ENCODE results near the gene HIC2.

DNA sequence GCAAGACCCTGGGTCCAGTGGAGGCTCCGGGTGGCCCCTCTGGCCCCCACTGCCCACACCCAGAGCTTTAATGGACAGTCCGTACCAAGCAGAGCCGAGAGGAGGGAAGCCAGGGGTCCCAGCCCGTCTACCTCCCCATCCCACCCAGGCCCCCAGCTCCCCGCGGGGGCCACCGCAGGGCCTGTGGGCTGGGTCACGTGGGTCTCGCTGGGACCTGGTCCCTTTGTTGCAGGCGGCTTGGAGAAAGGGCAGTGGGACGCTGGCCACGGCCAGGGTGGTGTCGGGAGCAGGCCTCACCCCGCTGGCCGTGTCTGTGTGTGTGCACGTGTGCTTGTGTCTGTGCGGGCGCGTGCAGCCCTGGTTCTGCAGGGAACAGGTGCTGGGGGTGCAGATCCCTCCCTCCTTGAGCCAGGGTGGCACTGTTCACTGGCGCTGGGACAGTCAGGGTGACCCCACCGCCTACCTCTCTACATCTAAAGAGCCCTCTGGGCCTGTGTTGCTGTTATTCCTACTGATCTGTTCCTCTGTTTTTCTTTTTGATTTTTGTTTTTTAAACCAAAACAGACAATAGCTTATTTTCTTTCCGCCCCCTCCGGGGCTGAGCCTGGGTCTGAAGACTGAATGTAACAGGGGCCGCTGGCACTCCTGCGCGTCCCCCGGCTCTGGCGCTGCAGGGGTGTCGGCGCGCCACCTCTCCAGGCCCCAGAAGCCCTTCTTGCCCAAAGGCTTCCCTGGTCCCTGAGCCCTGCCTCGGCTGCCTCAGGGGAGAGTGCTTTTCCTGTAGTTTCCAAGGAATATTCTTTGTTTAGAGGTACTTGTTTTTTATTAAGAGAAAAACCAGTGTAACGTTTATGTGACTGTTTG is 29.9 kb downstream of the HIC2 start:
- no peak for TF ChIP-seq POLR2AphosphoS5 (IDR thresholded peaks at IDR 0.05; ENCODE audit: borderline replicate concordance, low read depth, low read length)
- no peak for TF ChIP-seq EZH2 (IDR thresholded peaks at IDR 0.05)
- TF ChIP-seq FOXP2 (optimal IDR thresholded peaks at IDR 0.05; ENCODE audit: control extremely low read depth, extremely low read length, insufficient read depth): no peak

Data from SK-N-MC (cell line).